ENCODE data around the gene INPP4A.

Gene INPP4A

GRCh38 chr2:98617149-98617548 lies 172.5 kb downstream of the INPP4A start:
- Histone ChIP-seq H3K9me3 (ENCODE audit: insufficient read depth, low read depth, low read length) (no peaks in the 10 kb centered on the region), H3K27me3 (ENCODE audit: insufficient read depth, low read length) (no peaks in the 10 kb centered on the region), H3K4me1 (ENCODE audit: insufficient read depth, low read length) (no peaks in the 10 kb centered on the region), H3K36me3 (ENCODE audit: insufficient read depth, low read depth, low read length) (peaks cover 63% of the 10 kb centered on the region), H3K27ac (ENCODE audit: low read length) (no peak overlapping the region), H3K4me3 (ENCODE audit: low read length) (no peak overlapping the region), H3K9ac (ENCODE audit: low read depth, low read length) (no peak overlapping the region)

GRCh38 chr2:98623657-98624056 lies 179.0 kb downstream of the INPP4A start:
- no peak overlapping the region for H3K9ac ChIP-seq (ENCODE audit: low read depth, low read length)
- H3K9me3 ChIP-seq (ENCODE audit: insufficient read depth, low read depth, low read length) = no peaks in the 10 kb centered on the region
- H3K27me3 ChIP-seq (ENCODE audit: insufficient read depth, low read length) = no peaks in the 10 kb centered on the region
- H3K4me1 ChIP-seq (ENCODE audit: insufficient read depth, low read length) = no peaks in the 10 kb centered on the region
- peaks cover 1% of the 10 kb centered on the region; the same call in 1 of the 2 replicates for H3K36me3 ChIP-seq (ENCODE audit: insufficient read depth, low read depth, low read length)
- no peak overlapping the region for H3K4me3 ChIP-seq (ENCODE audit: low read length)
- H3K27ac ChIP-seq (ENCODE audit: low read length) = no peak overlapping the region

GRCh38 chr2:98632351-98632750 lies 187.7 kb downstream of the INPP4A start:
- no peak overlapping the region for H3K4me3 ChIP-seq (ENCODE audit: low read length)
- H3K9me3 ChIP-seq (ENCODE audit: insufficient read depth, low read depth, low read length) = no peaks in the 10 kb centered on the region
- no peak overlapping the region for H3K9ac ChIP-seq (ENCODE audit: low read depth, low read length)
- H3K27ac ChIP-seq (ENCODE audit: low read length) = no peak overlapping the region
- no peaks in the 10 kb centered on the region for H3K27me3 ChIP-seq (ENCODE audit: insufficient read depth, low read length)
- no peaks in the 10 kb centered on the region for H3K4me1 ChIP-seq (ENCODE audit: insufficient read depth, low read length)
- no peaks in the 10 kb centered on the region for H3K36me3 ChIP-seq (ENCODE audit: insufficient read depth, low read depth, low read length)

GRCh38 chr2:98634406-98635092 lies 189.9 kb downstream of the INPP4A start:
- Histone ChIP-seq H3K36me3 (ENCODE audit: insufficient read depth, low read depth, low read length) (no peaks in the 10 kb centered on the region), H3K27me3 (ENCODE audit: insufficient read depth, low read length) (no peaks in the 10 kb centered on the region), H3K9ac (ENCODE audit: low read depth, low read length) (no peak overlapping the region), H3K4me3 (ENCODE audit: low read length) (no peak overlapping the region), H3K9me3 (ENCODE audit: insufficient read depth, low read depth, low read length) (no peaks in the 10 kb centered on the region), H3K27ac (ENCODE audit: low read length) (no peak overlapping the region), H3K4me1 (ENCODE audit: insufficient read depth, low read length) (no peaks in the 10 kb centered on the region)

GRCh38 chr2:98637401-98638147 lies 192.9 kb downstream of the INPP4A start:
- Histone ChIP-seq H3K4me1 (ENCODE audit: insufficient read depth, low read length) (no peaks in the 10 kb centered on the region), H3K27ac (ENCODE audit: low read length) (no peak overlapping the region), H3K4me3 (ENCODE audit: low read length) (no peak overlapping the region), H3K27me3 (ENCODE audit: insufficient read depth, low read length) (no peaks in the 10 kb centered on the region), H3K36me3 (ENCODE audit: insufficient read depth, low read depth, low read length) (no peaks in the 10 kb centered on the region), H3K9ac (ENCODE audit: low read depth, low read length) (no peak overlapping the region), H3K9me3 (ENCODE audit: insufficient read depth, low read depth, low read length) (no peaks in the 10 kb centered on the region)

GRCh38 chr2:98643496-98644100 lies 198.9 kb downstream of the INPP4A start:
- H3K4me1 ChIP-seq (ENCODE audit: insufficient read depth, low read length) = peaks cover 4% of the 10 kb centered on the region; the same call in 1 of the 2 replicates
- no peak overlapping the region for H3K9ac ChIP-seq (ENCODE audit: low read depth, low read length)
- H3K4me3 ChIP-seq (ENCODE audit: low read length) = no peak overlapping the region
- no peaks in the 10 kb centered on the region for H3K36me3 ChIP-seq (ENCODE audit: insufficient read depth, low read depth, low read length)
- no peak overlapping the region for H3K27ac ChIP-seq (ENCODE audit: low read length)
- no peaks in the 10 kb centered on the region for H3K27me3 ChIP-seq (ENCODE audit: insufficient read depth, low read length)
- H3K9me3 ChIP-seq (ENCODE audit: insufficient read depth, low read depth, low read length) = no peaks in the 10 kb centered on the region
